ENCODE measurements around the gene AKIP1.
A peak's percentile ranks its signal among the peaks of the same experiment; 100 is the strongest.
"Not testable (repeated sequence)": the region's sequence is repeated elsewhere in the genome, so short reads cannot be mapped to it uniquely, and the experiment has no call there.

AKIP1 gene

GRCh38 chr11:8911029-8911823 is at the start of gene AKIP1:
TSS of gene AKIP1 (plus strand) at chr11:8911189. CDS start at chr11:8911450, 261 bp downstream.
- peak; percentile 96 for DNase-seq (ENCODE audit: low spot score)

- peak; percentile 52 for DNase-seq (ENCODE audit: low spot score)
Measured at GRCh38 chr11:8863838-8864237, 47.2 kb upstream of the AKIP1 start.

- no peak for DNase-seq (ENCODE audit: low spot score)
Measured at GRCh38 chr11:8865304-8865703, 45.7 kb upstream of the AKIP1 start.

- no peak for DNase-seq (ENCODE audit: low spot score)
Measured at GRCh38 chr11:8867035-8867434, 44.0 kb upstream of the AKIP1 start.

- DNase-seq (ENCODE audit: low spot score), result peak; percentile 35
Measured at GRCh38 chr11:8867931-8868631, 42.9 kb upstream of the AKIP1 start.

GRCh38 chr11:8870411-8871170 is 40.4 kb upstream of the AKIP1 start:
- peak; percentile 31 for DNase-seq (ENCODE audit: low spot score)

- DNase-seq (ENCODE audit: low spot score), result peak; percentile 86
Measured at GRCh38 chr11:8871171-8871775, 39.7 kb upstream of the AKIP1 start.

GRCh38 chr11:8871962-8872361 is 39.0 kb upstream of the AKIP1 start:
- no peak for DNase-seq (ENCODE audit: low spot score)

GRCh38 chr11:8873741-8874405 is 37.1 kb upstream of the AKIP1 start:
- no peak for DNase-seq (ENCODE audit: low spot score)

- DNase-seq (ENCODE audit: low spot score), result no peak
Measured at GRCh38 chr11:8878771-8879170, 32.2 kb upstream of the AKIP1 start.

GRCh38 chr11:8881585-8881984 is 29.4 kb upstream of the AKIP1 start:
- DNase-seq (ENCODE audit: low spot score), result not testable (repeated sequence)

- no peak for DNase-seq (ENCODE audit: low spot score)
Measured at GRCh38 chr11:8886322-8886721, 24.7 kb upstream of the AKIP1 start.

GRCh38 chr11:8891185-8891584 is 19.8 kb upstream of the AKIP1 start:
- not testable (repeated sequence) for DNase-seq (ENCODE audit: low spot score)

- DNase-seq (ENCODE audit: low spot score), result no peak
Measured at GRCh38 chr11:8899119-8899753, 11.8 kb upstream of the AKIP1 start.

GRCh38 chr11:8905528-8906165 is 5.3 kb upstream of the AKIP1 start:
- DNase-seq (ENCODE audit: low spot score), result peak; percentile 56

- DNase-seq (ENCODE audit: low spot score), result no peak
Measured at GRCh38 chr11:8907116-8907515, 3.9 kb upstream of the AKIP1 start.

- no peak for DNase-seq (ENCODE audit: low spot score)
Measured at GRCh38 chr11:8908099-8908498, 2.9 kb upstream of the AKIP1 start.

- no peak for DNase-seq (ENCODE audit: low spot score)
Measured at GRCh38 chr11:8910649-8911026, 351 bp upstream of the AKIP1 start.

GRCh38 chr11:8913961-8914660 is 3.1 kb downstream of the AKIP1 start:
- DNase-seq (ENCODE audit: low spot score), result peak; percentile 32

- DNase-seq (ENCODE audit: low spot score), result no peak
Measured at GRCh38 chr11:8914661-8915018, 3.7 kb downstream of the AKIP1 start.
